ENCODE results near the gene OR4Q2.

- no peak for TF ChIP-seq POLR2AphosphoS5 (IDR thresholded peaks at IDR 0.05)
- no peak for TF ChIP-seq CTCF (IDR thresholded peaks at IDR 0.05)
- no peak for TF ChIP-seq POLR2A (IDR thresholded peaks at IDR 0.05; ENCODE audit: low read depth)
- TF ChIP-seq EP300 (IDR thresholded peaks at IDR 0.05): no peak
These were observed 8.5 kb upstream of the OR4Q2 start for GRCh38 chr14:19993438-19993837.
